ENCODE measurements around the gene PAQR3.

DNA sequence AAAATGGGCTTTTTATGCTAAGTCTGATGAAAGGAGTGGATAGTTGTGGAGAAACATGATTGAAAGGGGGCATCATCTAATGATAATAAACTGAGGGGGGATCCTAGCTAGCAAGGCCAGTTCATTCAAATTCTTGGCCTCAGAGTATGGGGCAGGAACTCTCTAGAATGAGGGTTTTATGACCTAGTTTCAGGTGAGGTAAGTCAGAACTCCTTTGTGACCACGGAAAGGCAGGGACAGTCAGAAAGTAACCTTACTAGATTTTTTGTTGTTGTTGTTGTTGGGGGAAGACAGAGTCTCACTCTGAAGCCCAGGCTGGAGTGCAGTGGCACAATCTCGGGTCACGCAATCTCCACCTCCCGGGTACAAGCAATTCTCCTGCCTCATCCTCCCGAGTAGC, 1.5 kb upstream of the PAQR3 start:
- TF ChIP-seq, protein P1, sequence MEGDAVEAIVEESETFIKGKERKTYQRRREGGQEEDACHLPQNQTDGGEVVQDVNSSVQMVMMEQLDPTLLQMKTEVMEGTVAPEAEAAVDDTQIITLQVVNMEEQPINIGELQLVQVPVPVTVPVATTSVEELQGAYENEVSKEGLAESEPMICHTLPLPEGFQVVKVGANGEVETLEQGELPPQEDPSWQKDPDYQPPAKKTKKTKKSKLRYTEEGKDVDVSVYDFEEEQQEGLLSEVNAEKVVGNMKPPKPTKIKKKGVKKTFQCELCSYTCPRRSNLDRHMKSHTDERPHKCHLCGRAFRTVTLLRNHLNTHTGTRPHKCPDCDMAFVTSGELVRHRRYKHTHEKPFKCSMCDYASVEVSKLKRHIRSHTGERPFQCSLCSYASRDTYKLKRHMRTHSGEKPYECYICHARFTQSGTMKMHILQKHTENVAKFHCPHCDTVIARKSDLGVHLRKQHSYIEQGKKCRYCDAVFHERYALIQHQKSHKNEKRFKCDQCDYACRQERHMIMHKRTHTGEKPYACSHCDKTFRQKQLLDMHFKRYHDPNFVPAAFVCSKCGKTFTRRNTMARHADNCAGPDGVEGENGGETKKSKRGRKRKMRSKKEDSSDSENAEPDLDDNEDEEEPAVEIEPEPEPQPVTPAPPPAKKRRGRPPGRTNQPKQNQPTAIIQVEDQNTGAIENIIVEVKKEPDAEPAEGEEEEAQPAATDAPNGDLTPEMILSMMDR (IDR thresholded peaks at IDR 0.05), result no peak
- TF ChIP-seq EP300 (IDR thresholded peaks at IDR 0.05), result no peak
